Breast epithelium (tissue), 3 donors: Measurements from ENCODE around the gene BMP7.
A peak's percentile ranks its signal among the peaks of the same experiment; 100 is the strongest.

ENCODE experiments used
- POLR2A ChIP-seq: fragments of 450-650 bp; IDR thresholded peaks from one replicate; pipeline ENCODE4 v1.6.1; 2016; ENCODE audit warnings: antibody characterized with exemption, mild to moderate bottlenecking, moderate library complexity
- POLR2AphosphoS5 ChIP-seq, 3 donors: sonication (generic); formaldehyde crosslinking; IDR thresholded peaks; one replicate each; pipeline ENCODE4 v1.6.1; 2017; ENCODE audit warnings: antibody characterized with exemption in 3 of 3
- TF ChIP-seq, protein P1 (sequence below), 3 donors: fragments of 450-650 bp; IDR thresholded peaks; one replicate each; pipeline ENCODE4 v1.5.1; 2016 to 2017; ENCODE audit warnings: antibody characterized with exemption in 3 of 3, mild to moderate bottlenecking in 3 of 3, moderate library complexity in 3 of 3

- TF ChIP-seq, protein P1, sequence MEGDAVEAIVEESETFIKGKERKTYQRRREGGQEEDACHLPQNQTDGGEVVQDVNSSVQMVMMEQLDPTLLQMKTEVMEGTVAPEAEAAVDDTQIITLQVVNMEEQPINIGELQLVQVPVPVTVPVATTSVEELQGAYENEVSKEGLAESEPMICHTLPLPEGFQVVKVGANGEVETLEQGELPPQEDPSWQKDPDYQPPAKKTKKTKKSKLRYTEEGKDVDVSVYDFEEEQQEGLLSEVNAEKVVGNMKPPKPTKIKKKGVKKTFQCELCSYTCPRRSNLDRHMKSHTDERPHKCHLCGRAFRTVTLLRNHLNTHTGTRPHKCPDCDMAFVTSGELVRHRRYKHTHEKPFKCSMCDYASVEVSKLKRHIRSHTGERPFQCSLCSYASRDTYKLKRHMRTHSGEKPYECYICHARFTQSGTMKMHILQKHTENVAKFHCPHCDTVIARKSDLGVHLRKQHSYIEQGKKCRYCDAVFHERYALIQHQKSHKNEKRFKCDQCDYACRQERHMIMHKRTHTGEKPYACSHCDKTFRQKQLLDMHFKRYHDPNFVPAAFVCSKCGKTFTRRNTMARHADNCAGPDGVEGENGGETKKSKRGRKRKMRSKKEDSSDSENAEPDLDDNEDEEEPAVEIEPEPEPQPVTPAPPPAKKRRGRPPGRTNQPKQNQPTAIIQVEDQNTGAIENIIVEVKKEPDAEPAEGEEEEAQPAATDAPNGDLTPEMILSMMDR (IDR thresholded peaks at IDR 0.05), result no peak
- TF ChIP-seq POLR2A (no peak), POLR2AphosphoS5 (IDR thresholded peaks at IDR 0.05) (peak in 2 of 3 donors; percentile 35 to 46)
These were observed 70.9 kb downstream of the BMP7 start for GRCh38 chr20:57195469-57196100.
